Psoas muscle (tissue), 8 donors: ENCODE results near the gene STUB1. TPM values are rescaled to one million over a fixed set of nuclear protein-coding genes. Genes with fewer than 3 reads are reported as not detected.

Experiments
- ATAC-seq, 4 donors: fragments of 200-7000 bp; cut with Tn5 transposase; one replicate each; pipeline ENCODE4 v1.9.1; 2020; ENCODE audit warnings: moderate library complexity in 3 of 4, mild to moderate bottlenecking in 2 of 4
- DNase-seq, 2 donors: peaks; one replicate each; pipeline ENCODE4 v3.0.0-alpha.2; 2020
- H3K27ac ChIP-seq: fragments of 200-600 bp; one replicate; pipeline ENCODE4 v1.8.0; 2022
- H3K27me3 ChIP-seq, 3 donors: fragments of 200-600 bp in 1 of 3; one replicate each; pipeline versions ENCODE4 v1.6.1 to v1.8.0; 2013 to 2022; ENCODE audit warnings: low read length in 2 of 3, mild to moderate bottlenecking in 2 of 3, moderate library complexity in 1 of 3; ENCODE audit not compliant: insufficient read depth in 3 of 3
- H3K36me3 ChIP-seq, 2 donors: fragments of 200-600 bp in 1 of 2; one replicate each; pipeline versions ENCODE4 v1.6.1 to v1.8.0; 2013 to 2022; ENCODE audit warnings: low read depth in 1 of 2, mild to moderate bottlenecking in 1 of 2, moderate library complexity in 1 of 2; ENCODE audit not compliant: insufficient read depth in 1 of 2
- H3K4me1 ChIP-seq: fragments of 200-600 bp; one replicate; pipeline ENCODE4 v1.8.0; 2022
- H3K4me3 ChIP-seq: fragments of 200-600 bp; one replicate; pipeline ENCODE4 v1.8.0; 2022; ENCODE audit warnings: mild to moderate bottlenecking
- H3K9me3 ChIP-seq: fragments of 200-600 bp; one replicate; pipeline ENCODE4 v1.8.0; 2022
- WGBS, 3 donors: extraction: QIAGEN DNeasy Blood & Tissue Kit; methylation state at CpG; one replicate each; pipeline versions ENCODE4 v1.1.6 to v1.1.7; 2013; 5-methylcytosine and 5-hydroxymethylcytosine counted together
- intact Hi-C, 2 donors: fragments of 100-400 bp; cut with DNase I; formaldehyde crosslinking; loops; one replicate each; pipeline versions ENCODE4 v1.11.0 to v1.14.2; 2022
- polyA plus RNA-seq, 3 donors: library from polyadenylated mRNA; stranded (reverse); fragments of 200-250 nt; gene quantifications; one replicate each; pipeline ENCODE4 v1.2.3, GENCODE V29; 2013
- total RNA-seq, 4 donors: library from RNA; stranded (reverse); fragmentation: NEBNext Ultra II Directional in 2 of 4; extraction: Animal tissue kit (Norgen Biotek cat#: 25700) in 2 of 4; gene quantifications; one replicate each; pipeline versions ENCODE4 v1.2.1 to v1.2.4, GENCODE V29; 2021 to 2023
- TF ChIP-seq, protein P1 (sequence below): fragments of 200-600 bp; IDR thresholded peaks from one replicate; pipeline ENCODE4 v1.8.0; 2022; ENCODE audit warnings: antibody characterized with exemption
- donor health status: healthy with polysubstance abuse.
- donor health status: DM: no; HTN: no; CAD: no; lungs with moderate emphysema.
- donor health status: Bipolar disorder and iron deficiency.
- donor health status: healthy.
- donor health status: DM: yes; HTN: yes; CAD: no.
- donor health status: DM: no; HTN: no; CAD: no.
- donor health status: DM: no; HTN: no; CAD: no.
- donor health status: DM: yes; HTN: yes; CAD: no.

STUB1 gene
- total and polyA plus RNA-seq, 7 donors, result 108 to 150 (median 127) TPM

DNA sequence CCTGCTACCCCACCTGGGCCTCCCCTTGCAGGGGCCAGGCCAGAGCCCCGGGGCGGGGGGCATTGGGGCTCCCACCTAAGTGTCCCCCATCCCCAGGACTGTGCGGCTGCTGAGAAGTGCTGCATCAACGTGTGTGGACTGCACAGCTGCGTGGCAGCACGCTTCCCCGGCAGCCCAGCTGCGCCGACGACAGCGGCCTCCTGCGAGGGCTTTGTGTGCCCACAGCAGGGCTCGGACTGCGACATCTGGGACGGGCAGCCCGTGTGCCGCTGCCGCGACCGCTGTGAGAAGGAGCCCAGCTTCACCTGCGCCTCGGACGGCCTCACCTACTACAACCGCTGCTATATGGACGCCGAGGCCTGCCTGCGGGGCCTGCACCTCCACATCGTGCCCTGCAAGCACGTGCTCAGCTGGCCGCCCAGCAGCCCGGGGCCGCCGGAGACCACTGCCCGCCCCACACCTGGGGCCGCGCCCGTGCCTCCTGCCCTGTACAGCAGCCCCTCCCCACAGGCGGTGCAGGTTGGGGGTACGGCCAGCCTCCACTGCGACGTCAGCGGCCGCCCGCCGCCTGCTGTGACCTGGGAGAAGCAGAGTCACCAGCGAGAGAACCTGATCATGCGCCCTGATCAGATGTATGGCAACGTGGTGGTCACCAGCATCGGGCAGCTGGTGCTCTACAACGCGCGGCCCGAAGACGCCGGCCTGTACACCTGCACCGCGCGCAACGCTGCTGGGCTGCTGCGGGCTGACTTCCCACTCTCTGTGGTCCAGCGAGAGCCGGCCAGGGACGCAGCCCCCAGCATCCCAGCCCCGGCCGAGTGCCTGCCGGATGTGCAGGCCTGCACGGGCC is 47.5 kb upstream of the STUB1 start:
- WGBS, 3 donors, result 91 to 93% (median 92%) methylated on average over 64 to 67 of the region's 67 CpGs
- Histone ChIP-seq H3K4me1 (peaks cover 36% of the 10 kb centered on the region), H3K4me3 (no peak overlapping the region), H3K36me3 (peaks cover 0 to 27% of the 10 kb centered on the region in 2 donors), H3K9me3 (no peaks in the 10 kb centered on the region), H3K27ac (no peak overlapping the region), H3K27me3 (no peaks in the 10 kb centered on the region)
- no peak for ATAC-seq
- peak in 1 of 2 donors; percentile 17 for DNase-seq
- intact Hi-C loops, result loop anchor here in 1 of 2 donors (5.0 kb wide), 1 partner anchor 40 kb away; the partner anchor contains the start of gene RAB40C
- TF ChIP-seq, protein P1, sequence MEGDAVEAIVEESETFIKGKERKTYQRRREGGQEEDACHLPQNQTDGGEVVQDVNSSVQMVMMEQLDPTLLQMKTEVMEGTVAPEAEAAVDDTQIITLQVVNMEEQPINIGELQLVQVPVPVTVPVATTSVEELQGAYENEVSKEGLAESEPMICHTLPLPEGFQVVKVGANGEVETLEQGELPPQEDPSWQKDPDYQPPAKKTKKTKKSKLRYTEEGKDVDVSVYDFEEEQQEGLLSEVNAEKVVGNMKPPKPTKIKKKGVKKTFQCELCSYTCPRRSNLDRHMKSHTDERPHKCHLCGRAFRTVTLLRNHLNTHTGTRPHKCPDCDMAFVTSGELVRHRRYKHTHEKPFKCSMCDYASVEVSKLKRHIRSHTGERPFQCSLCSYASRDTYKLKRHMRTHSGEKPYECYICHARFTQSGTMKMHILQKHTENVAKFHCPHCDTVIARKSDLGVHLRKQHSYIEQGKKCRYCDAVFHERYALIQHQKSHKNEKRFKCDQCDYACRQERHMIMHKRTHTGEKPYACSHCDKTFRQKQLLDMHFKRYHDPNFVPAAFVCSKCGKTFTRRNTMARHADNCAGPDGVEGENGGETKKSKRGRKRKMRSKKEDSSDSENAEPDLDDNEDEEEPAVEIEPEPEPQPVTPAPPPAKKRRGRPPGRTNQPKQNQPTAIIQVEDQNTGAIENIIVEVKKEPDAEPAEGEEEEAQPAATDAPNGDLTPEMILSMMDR, result no peak

DNA sequence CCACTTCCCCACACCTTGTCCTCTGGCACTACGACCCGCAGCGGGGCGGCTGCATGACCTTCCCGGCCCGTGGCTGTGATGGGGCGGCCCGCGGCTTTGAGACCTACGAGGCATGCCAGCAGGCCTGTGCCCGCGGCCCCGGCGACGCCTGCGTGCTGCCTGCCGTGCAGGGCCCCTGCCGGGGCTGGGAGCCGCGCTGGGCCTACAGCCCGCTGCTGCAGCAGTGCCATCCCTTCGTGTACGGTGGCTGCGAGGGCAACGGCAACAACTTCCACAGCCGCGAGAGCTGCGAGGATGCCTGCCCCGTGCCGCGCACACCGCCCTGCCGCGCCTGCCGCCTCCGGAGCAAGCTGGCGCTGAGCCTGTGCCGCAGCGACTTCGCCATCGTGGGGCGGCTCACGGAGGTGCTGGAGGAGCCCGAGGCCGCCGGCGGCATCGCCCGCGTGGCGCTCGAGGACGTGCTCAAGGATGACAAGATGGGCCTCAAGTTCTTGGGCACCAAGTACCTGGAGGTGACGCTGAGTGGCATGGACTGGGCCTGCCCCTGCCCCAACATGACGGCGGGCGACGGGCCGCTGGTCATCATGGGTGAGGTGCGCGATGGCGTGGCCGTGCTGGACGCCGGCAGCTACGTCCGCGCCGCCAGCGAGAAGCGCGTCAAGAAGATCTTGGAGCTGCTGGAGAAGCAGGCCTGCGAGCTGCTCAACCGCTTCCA is 46.7 kb upstream of the STUB1 start:
- TF ChIP-seq, protein P1, result no peak
- peak in 1 of 2 donors; percentile 52 for DNase-seq
- H3K9me3 ChIP-seq, result no peaks in the 10 kb centered on the region
- peaks cover 0 to 20% of the 10 kb centered on the region in 2 donors for H3K36me3 ChIP-seq
- H3K27me3 ChIP-seq, result no peaks in the 10 kb centered on the region
- ATAC-seq, result no peak
- H3K4me3 ChIP-seq, result no peak overlapping the region
- peaks cover 40% of the 10 kb centered on the region for H3K4me1 ChIP-seq
- H3K27ac ChIP-seq, result no peak overlapping the region
- WGBS, 3 donors, result 94 to 96% (median 95%) methylated on average over 72 to 74 of the region's 74 CpGs
- intact Hi-C loops, result loop anchor here in 1 of 2 donors (5.0 kb wide), 1 partner anchor 41 kb away; the partner anchor contains the start of gene RAB40C

DNA sequence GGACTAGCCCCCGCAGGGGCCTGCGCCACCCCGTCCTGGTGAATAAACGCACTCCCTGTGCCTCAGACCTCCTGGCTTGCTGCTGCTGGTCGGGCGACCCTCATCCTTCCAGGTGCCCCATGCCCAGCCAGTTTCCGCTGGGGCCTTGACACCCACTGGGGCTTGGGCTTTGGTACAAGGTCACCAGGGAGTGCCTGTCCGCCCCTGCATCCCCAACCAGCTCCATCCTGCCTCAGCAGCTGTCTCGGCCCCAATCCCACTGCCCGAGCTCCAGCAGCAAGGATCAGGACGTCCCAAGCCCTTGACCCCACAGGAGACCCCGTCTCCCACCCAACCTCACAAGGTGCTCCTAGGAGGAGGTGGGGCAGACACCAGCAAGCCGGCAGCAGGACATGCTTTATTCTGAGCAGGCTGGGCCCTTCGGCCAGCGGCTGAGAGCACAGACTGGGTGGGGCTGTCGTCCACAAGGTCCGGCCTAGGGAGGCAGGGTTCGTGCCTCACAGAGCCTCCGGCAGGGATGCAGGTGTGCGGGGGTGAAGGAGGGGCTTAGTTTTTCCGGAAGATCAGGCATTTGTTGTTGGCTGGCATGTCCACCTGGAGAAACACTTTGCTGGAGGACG is 46.0 kb upstream of the STUB1 start:
- H3K4me3 ChIP-seq, result no peak overlapping the region
- WGBS, 3 donors, result 85 to 93% (median 89%) methylated on average over 22 of the region's 22 CpGs
- DNase-seq (no peak), ATAC-seq (no peak)
- H3K4me1 ChIP-seq, result peaks cover 40% of the 10 kb centered on the region
- peaks cover 0 to 13% of the 10 kb centered on the region in 2 donors for H3K36me3 ChIP-seq
- H3K27ac ChIP-seq, result no peak overlapping the region
- no peaks in the 10 kb centered on the region for H3K27me3 ChIP-seq
- intact Hi-C loops, result loop anchor here in 1 of 2 donors (5.0 kb wide), 1 partner anchor 42 kb away; the partner anchor contains the start of gene RAB40C
- TF ChIP-seq, protein P1, result no peak
- H3K9me3 ChIP-seq, result no peaks in the 10 kb centered on the region

DNA sequence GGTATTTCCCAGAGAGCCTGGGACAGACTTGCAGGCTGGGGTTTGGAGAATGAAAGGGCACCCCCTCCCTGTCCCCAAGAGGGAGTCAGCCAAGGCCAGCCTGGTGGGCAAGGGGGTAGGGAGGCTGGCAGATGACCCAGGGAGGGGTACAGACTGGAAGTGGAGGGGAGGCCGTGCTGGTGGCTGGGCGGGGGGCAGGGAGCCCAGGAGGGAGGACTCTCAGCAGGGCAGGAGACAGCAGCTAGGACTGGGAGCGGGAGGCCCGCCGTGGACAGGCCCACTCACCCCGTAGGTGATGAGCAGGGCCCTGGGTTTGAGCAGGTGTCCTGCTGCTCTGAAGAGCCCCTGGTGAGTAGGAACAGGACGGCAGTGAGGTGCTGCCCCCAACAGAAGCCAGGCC is 45.2 kb upstream of the STUB1 start:
- Histone ChIP-seq H3K27ac (no peak overlapping the region), H3K4me1 (peaks cover 34% of the 10 kb centered on the region), H3K4me3 (peak overlapping the region; percentile 78), H3K36me3 (peaks cover 0 to 13% of the 10 kb centered on the region in 2 donors), H3K27me3 (no peaks in the 10 kb centered on the region), H3K9me3 (no peaks in the 10 kb centered on the region)
- DNase-seq (no peak), ATAC-seq (no peak)
- intact Hi-C loops, result loop anchor here in 1 of 2 donors (5.0 kb wide), 1 partner anchor 43 kb away; the partner anchor contains the start of gene RAB40C
- WGBS, 3 donors, result 78 to 86% (median 83%) methylated on average over 2 to 7 of the region's 7 CpGs
- TF ChIP-seq, protein P1, result no peak
